HepG2 (cell line): Measurements from ENCODE around the gene SLC13A5. TPM values are rescaled to one million over a fixed set of nuclear protein-coding genes. Genes with fewer than 3 reads are reported as not detected.
A peak's percentile ranks its signal among the peaks of the same experiment; 100 is the strongest.

ENCODE experiments used
- ARID4A ChIP-seq: sonication (generic); formaldehyde crosslinking; IDR thresholded peaks from 2 replicates; pipeline ENCODE4 v1.5.0; 2020; ENCODE audit warnings: mild to moderate bottlenecking, missing genetic modification reagents, borderline replicate concordance
- SOX5 ChIP-seq: IDR thresholded peaks from 2 replicates; pipeline ENCODE4 v1.6.1; 2016; ENCODE audit warnings: borderline replicate concordance
- TCF7 ChIP-seq: sonication (generic); IDR thresholded peaks from 2 replicates; pipeline ENCODE4 v1.6.1; 2016; ENCODE audit warnings: antibody characterized with exemption, low read depth
- TERF1 ChIP-seq: sonication (generic); formaldehyde crosslinking; IDR thresholded peaks from 2 replicates; pipeline ENCODE4 v1.8.0; 2022; ENCODE audit warnings: mild to moderate bottlenecking, missing genetic modification reagents, moderate library complexity
- ZBTB43 ChIP-seq: sonication (generic); formaldehyde crosslinking; conservative IDR thresholded peaks from 2 replicates; pipeline ENCODE4 v1.4.0; 2020; ENCODE audit warnings: missing genetic modification reagents
- ZNF484 ChIP-seq: sonication (generic); formaldehyde crosslinking; IDR thresholded peaks from 2 replicates; pipeline ENCODE4 v1.5.1; 2020; ENCODE audit warnings: mild to moderate bottlenecking, low read depth, missing genetic modification reagents, borderline replicate concordance
- ZNF501 ChIP-seq: sonication (generic); formaldehyde crosslinking; IDR thresholded peaks from 2 replicates; pipeline ENCODE4 v1.5.1; 2020; ENCODE audit warnings: mild to moderate bottlenecking, moderate library complexity, missing genetic modification reagents
- ZNF550 ChIP-seq: sonication (generic); formaldehyde crosslinking; IDR thresholded peaks from 2 replicates; pipeline ENCODE4 v1.4.0; 2020; ENCODE audit warnings: mild to moderate bottlenecking, missing genetic modification reagents, borderline replicate concordance
- ZNF609 ChIP-seq: sonication (generic); formaldehyde crosslinking; IDR thresholded peaks from 2 replicates; pipeline ENCODE4 v1.4.0; 2020; ENCODE audit warnings: mild to moderate bottlenecking, missing genetic modification reagents, borderline replicate concordance
- ZSCAN29 ChIP-seq: sonication (generic); formaldehyde crosslinking; conservative IDR thresholded peaks from 2 replicates; pipeline ENCODE4 v1.4.0; 2020; ENCODE audit warnings: mild to moderate bottlenecking, missing genetic modification reagents
- polyA plus RNA-seq, 8 experiments: library from polyadenylated mRNA; depleted of rRNA in 3 of 8; stranded (reverse) in 7 of 8; unstranded in 1 of 8; fragments of >200 nt; fragmentation: Illumina TruSeq in 4 of 8; extraction: Trizol in 4 of 8; gene quantifications; 2 replicates each; pipeline versions ENCODE4 v1.2.1 to v1.2.3, GENCODE V29; 2011 to 2016; ENCODE audit warnings: low read depth in 4 of 8, missing spikeins in 1 of 8, mixed read lengths in 1 of 8; ENCODE audit not compliant: insufficient read depth in 1 of 8
- total RNA-seq, 5 experiments: library from RNA; depleted of rRNA; stranded (reverse); fragments of >200 nt; fragmentation: Illumina TruSeq; extraction: Trizol; gene quantifications; 2 replicates each; pipeline ENCODE4 v1.2.3, GENCODE V29; 2016; ENCODE audit warnings: low read depth in 1 of 5
- TF ChIP-seq, protein P1 (sequence below): sonication (generic); formaldehyde crosslinking; IDR thresholded peaks from 2 replicates; pipeline ENCODE4 v1.4.0; 2020; ENCODE audit warnings: missing genetic modification reagents
- TF ChIP-seq, protein P2 (sequence below): sonication (generic); formaldehyde crosslinking; IDR thresholded peaks from 2 replicates; pipeline ENCODE4 v1.8.1; 2023; ENCODE audit warnings: mild to moderate bottlenecking, missing genetic modification reagents

Gene SLC13A5
- total and polyA plus RNA-seq, 2 of the 13 experiments (the other 11 are each of a cell fraction or from before 2014, with no cell fraction given): 42.8 to 310 TPM

- TF ChIP-seq, protein P1, sequence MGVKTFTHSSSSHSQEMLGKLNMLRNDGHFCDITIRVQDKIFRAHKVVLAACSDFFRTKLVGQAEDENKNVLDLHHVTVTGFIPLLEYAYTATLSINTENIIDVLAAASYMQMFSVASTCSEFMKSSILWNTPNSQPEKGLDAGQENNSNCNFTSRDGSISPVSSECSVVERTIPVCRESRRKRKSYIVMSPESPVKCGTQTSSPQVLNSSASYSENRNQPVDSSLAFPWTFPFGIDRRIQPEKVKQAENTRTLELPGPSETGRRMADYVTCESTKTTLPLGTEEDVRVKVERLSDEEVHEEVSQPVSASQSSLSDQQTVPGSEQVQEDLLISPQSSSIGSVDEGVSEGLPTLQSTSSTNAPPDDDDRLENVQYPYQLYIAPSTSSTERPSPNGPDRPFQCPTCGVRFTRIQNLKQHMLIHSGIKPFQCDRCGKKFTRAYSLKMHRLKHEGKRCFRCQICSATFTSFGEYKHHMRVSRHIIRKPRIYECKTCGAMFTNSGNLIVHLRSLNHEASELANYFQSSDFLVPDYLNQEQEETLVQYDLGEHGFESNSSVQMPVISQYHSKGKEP: no peak
- TF ChIP-seq ZNF550 (CRISPR knock-in tag) (no peak), ZSCAN29 (CRISPR knock-in tag) (no peak), TERF1 (no peak), TCF7 (0 out of 2 replicates have a peak, but pooled peaks have one; percentile 42), SOX5 (peak; percentile 29; the same call in 1 of the 2 replicates), ZNF609 (peak; percentile 79), ZNF501 (CRISPR knock-in tag) (no peak; the same call in 1 of the 2 replicates), ARID4A (CRISPR knock-in tag) (peak; percentile 55; the same call in 1 of the 2 replicates), ZBTB43 (CRISPR knock-in tag) (0 out of 2 replicates have a peak, but pooled peaks have one; percentile 33), ZNF484 (no peak)
- TF ChIP-seq, protein P2, sequence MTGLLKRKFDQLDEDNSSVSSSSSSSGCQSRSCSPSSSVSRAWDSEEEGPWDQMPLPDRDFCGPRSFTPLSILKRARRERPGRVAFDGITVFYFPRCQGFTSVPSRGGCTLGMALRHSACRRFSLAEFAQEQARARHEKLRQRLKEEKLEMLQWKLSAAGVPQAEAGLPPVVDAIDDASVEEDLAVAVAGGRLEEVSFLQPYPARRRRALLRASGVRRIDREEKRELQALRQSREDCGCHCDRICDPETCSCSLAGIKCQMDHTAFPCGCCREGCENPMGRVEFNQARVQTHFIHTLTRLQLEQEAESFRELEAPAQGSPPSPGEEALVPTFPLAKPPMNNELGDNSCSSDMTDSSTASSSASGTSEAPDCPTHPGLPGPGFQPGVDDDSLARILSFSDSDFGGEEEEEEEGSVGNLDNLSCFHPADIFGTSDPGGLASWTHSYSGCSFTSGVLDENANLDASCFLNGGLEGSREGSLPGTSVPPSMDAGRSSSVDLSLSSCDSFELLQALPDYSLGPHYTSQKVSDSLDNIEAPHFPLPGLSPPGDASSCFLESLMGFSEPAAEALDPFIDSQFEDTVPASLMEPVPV (CRISPR knock-in tag): no peak; the same call in 1 of the 2 replicates
Observed at GRCh38 chr17:6683081-6683684, 30.0 kb downstream of the SLC13A5 start (continued).
